H9 (cell line): ENCODE results near the gene HDLBP. TPM values are rescaled to one million over a fixed set of nuclear protein-coding genes. Genes with fewer than 3 reads are reported as not detected.

Experiments used
- DNase-seq: peaks from one replicate; pipeline ENCODE4 v3.0.0-alpha.2; 2017
- H2AFZ ChIP-seq: one replicate; pipeline ENCODE4 v1.6.1; 2013; ENCODE audit warnings: mild to moderate bottlenecking, low read length, control low read depth, moderate library complexity
- H2AK5ac ChIP-seq: 2 replicates; pipeline ENCODE4 v1.6.1; 2013; ENCODE audit warnings: low read length, control low read depth, mixed read lengths; ENCODE audit not compliant: insufficient read length
- H2BK120ac ChIP-seq: one replicate; pipeline ENCODE4 v1.6.1; 2013; ENCODE audit warnings: low read depth, mild to moderate bottlenecking, low read length, control low read depth, inconsistent platforms; ENCODE audit not compliant: poor library complexity, severe bottlenecking
- H2BK12ac ChIP-seq: 2 replicates; pipeline ENCODE4 v1.6.1; 2013; ENCODE audit warnings: low read length, control low read depth, mixed read lengths, low read depth; ENCODE audit not compliant: insufficient read length
- H2BK15ac ChIP-seq: 2 replicates; pipeline ENCODE4 v1.6.1; 2013; ENCODE audit warnings: low read depth, low read length, control low read depth
- H2BK20ac ChIP-seq: one replicate; pipeline ENCODE4 v1.6.1; 2013; ENCODE audit warnings: low read depth, mild to moderate bottlenecking, low read length, control low read depth, inconsistent platforms; ENCODE audit not compliant: poor library complexity, severe bottlenecking
- H2BK5ac ChIP-seq: 2 replicates; pipeline ENCODE4 v1.6.1; 2013; ENCODE audit warnings: low read length, control low read depth, mixed read lengths; ENCODE audit not compliant: insufficient read length
- H3K14ac ChIP-seq: 2 replicates; pipeline ENCODE4 v1.6.1; 2013; ENCODE audit warnings: low read length, control low read depth; ENCODE audit not compliant: insufficient read depth
- H3K18ac ChIP-seq: 2 replicates; pipeline ENCODE4 v1.6.1; 2013; ENCODE audit warnings: low read depth, mild to moderate bottlenecking, mixed read lengths, low read length, control low read depth; ENCODE audit not compliant: insufficient read length
- H3K23ac ChIP-seq: 2 replicates; pipeline ENCODE4 v1.6.1; 2013; ENCODE audit warnings: low read length, control low read depth, mixed read lengths, low read depth; ENCODE audit not compliant: insufficient read length
- H3K23me2 ChIP-seq: 2 replicates; pipeline ENCODE4 v1.6.1; 2013; ENCODE audit warnings: low read depth, mild to moderate bottlenecking, mixed read lengths, low read length, control low read depth; ENCODE audit not compliant: insufficient read length, poor library complexity, severe bottlenecking
- H3K27ac ChIP-seq: 2 replicates; pipeline ENCODE4 v1.5.1; 2013; ENCODE audit warnings: low read length, control low read depth, mixed read lengths, low read depth; ENCODE audit not compliant: insufficient read length
- H3K27me3 ChIP-seq: 2 replicates; pipeline ENCODE4 v1.6.1; 2013; ENCODE audit warnings: low read length, control low read depth, inconsistent platforms; ENCODE audit not compliant: insufficient read depth
- H3K4ac ChIP-seq: 2 replicates; pipeline ENCODE4 v1.6.1; 2013; ENCODE audit warnings: low read depth, mild to moderate bottlenecking, control low read depth, inconsistent platforms, low read length, moderate library complexity
- H3K4me1 ChIP-seq: 2 replicates; pipeline ENCODE4 v1.6.1; 2013; ENCODE audit warnings: low read length, control low read depth, inconsistent platforms; ENCODE audit not compliant: insufficient read depth
- H3K4me2 ChIP-seq: 2 replicates; pipeline ENCODE4 v1.6.1; 2013; ENCODE audit warnings: low read length, control low read depth, mixed read lengths; ENCODE audit not compliant: insufficient read length, insufficient read depth
- H3K56ac ChIP-seq: 2 replicates; pipeline ENCODE4 v1.6.1; 2013; ENCODE audit warnings: low read depth, mild to moderate bottlenecking, mixed read lengths, low read length, control low read depth; ENCODE audit not compliant: insufficient read length
- H3K79me1 ChIP-seq: 2 replicates; pipeline ENCODE4 v1.6.1; 2013; ENCODE audit warnings: low read depth, mild to moderate bottlenecking, moderate library complexity, low read length, control low read depth, inconsistent platforms; ENCODE audit not compliant: insufficient read depth, poor library complexity, severe bottlenecking
- H3K79me2 ChIP-seq: 2 replicates; pipeline ENCODE4 v1.6.1; 2013; ENCODE audit warnings: low read length, control low read depth, inconsistent platforms; ENCODE audit not compliant: insufficient read depth
- H3K9ac ChIP-seq: 2 replicates; pipeline ENCODE4 v1.6.1; 2013; ENCODE audit warnings: low read length, control low read depth, mixed read lengths; ENCODE audit not compliant: insufficient read length; ENCODE audit errors: extremely low read depth
- H3K9me3 ChIP-seq: one replicate; pipeline ENCODE4 v1.6.1; 2013; ENCODE audit warnings: low read depth, low read length, inconsistent platforms; ENCODE audit not compliant: control insufficient read depth
- H3T11ph ChIP-seq: one replicate; pipeline ENCODE4 v1.6.1; 2013; ENCODE audit warnings: mild to moderate bottlenecking, low read length, control low read depth, inconsistent platforms
- H4K20me1 ChIP-seq: one replicate; pipeline ENCODE4 v1.6.1; 2013; ENCODE audit not compliant: control insufficient read depth, insufficient read length, insufficient read depth
- H4K5ac ChIP-seq: 2 replicates; pipeline ENCODE4 v1.6.1; 2013; ENCODE audit warnings: low read depth, mild to moderate bottlenecking, mixed read lengths, low read length, control low read depth; ENCODE audit not compliant: insufficient read length
- H4K8ac ChIP-seq: replicated peaks from 2 replicates; pipeline ENCODE4 v1.6.1; 2013; ENCODE audit warnings: low read length, control low read depth, mixed read lengths, low read depth; ENCODE audit not compliant: insufficient read length
- H4K91ac ChIP-seq: 2 replicates; pipeline ENCODE4 v1.6.1; 2013; ENCODE audit warnings: low read depth, mild to moderate bottlenecking, moderate library complexity, mixed read lengths, low read length, control low read depth; ENCODE audit not compliant: insufficient read length
- H3K27ac Mint-ChIP-seq, 3 experiments: 2 replicates in 2 of 3; 3 replicates in 1 of 3; pipeline ENCODE4 v1.8.0; 2020 to 2021; ENCODE audit warnings: mixed read lengths in 3 of 3, mild to moderate bottlenecking in 1 of 3, moderate library complexity in 1 of 3
- H3K27me3 Mint-ChIP-seq: 2 replicates; pipeline ENCODE4 v1.8.0; 2021; ENCODE audit warnings: low read depth, mild to moderate bottlenecking, moderate library complexity, mixed read lengths
- H3K36me3 Mint-ChIP-seq, 3 experiments: 2 replicates in 2 of 3; 3 replicates in 1 of 3; pipeline ENCODE4 v1.8.0; 2020 to 2021; ENCODE audit warnings: low read depth in 3 of 3, mixed read lengths in 3 of 3; ENCODE audit not compliant: insufficient read depth in 1 of 3
- H3K4me1 Mint-ChIP-seq, 2 experiments: 2 replicates each; pipeline ENCODE4 v1.8.0; 2020; ENCODE audit warnings: mixed read lengths in 2 of 2
- H3K4me3 Mint-ChIP-seq, 2 experiments: 2 replicates in 1 of 2; 3 replicates in 1 of 2; pipeline ENCODE4 v1.8.0; 2020 to 2021; ENCODE audit warnings: mild to moderate bottlenecking in 2 of 2, mixed read lengths in 2 of 2, moderate library complexity in 1 of 2
- H3K9me3 Mint-ChIP-seq, 2 experiments: 2 replicates in 1 of 2; 3 replicates in 1 of 2; pipeline ENCODE4 v1.8.0; 2020; ENCODE audit warnings: mild to moderate bottlenecking in 2 of 2, mixed read lengths in 2 of 2, moderate library complexity in 1 of 2
- CTCF ChIP-seq: fragments of 200-600 bp; sonication (generic); conservative IDR thresholded peaks from 3 replicates; pipeline ENCODE4 v1.8.0; 2021; ENCODE audit warnings: antibody characterized with exemption, mild to moderate bottlenecking
- WGBS: extraction: QIAGEN DNeasy Blood & Tissue Kit; methylation state at CpG from one replicate; pipeline ENCODE4 v1.1.7; 2013; ENCODE audit warnings: missing lambda C conversion rate, low lambda C conversion rate, mixed read lengths; ENCODE audit not compliant: insufficient read length; ENCODE audit errors: extremely low coverage; 5-methylcytosine and 5-hydroxymethylcytosine counted together
- total RNA-seq: library from RNA; stranded (reverse); gene quantifications from 2 replicates; pipeline ENCODE4 v1.2.1, GENCODE V29; 2021

Gene HDLBP
- total RNA-seq, 1 experiment from 2014 or later, result 364 TPM

GRCh38 chr2:241330616-241330981 lies 15.1 kb upstream of the HDLBP start:
- peak overlapping the region in 1 of 3 experiments; percentile 34; a peak in 2 of 7 replicates for H3K27ac Mint-ChIP-seq

More at GRCh38 chr2:241330616-241330981, 15.1 kb upstream of the HDLBP start:
- no peaks in the 10 kb centered on the region for H3K9me3 Mint-ChIP-seq
- no peak overlapping the region for H3K4ac ChIP-seq
- H3K9me3 ChIP-seq, result no peaks in the 10 kb centered on the region
- WGBS, result no CpG with 5 or more reads among the region's 4 CpGs
- H3T11ph ChIP-seq, result no peak overlapping the region
- no peaks in the 10 kb centered on the region for H3K27me3 Mint-ChIP-seq
- no peak overlapping the region for H4K5ac ChIP-seq
- H3K27me3 ChIP-seq, result no peaks in the 10 kb centered on the region
- no peak overlapping the region for H3K4me2 ChIP-seq
- no peak for TF ChIP-seq CTCF
- peaks cover 2 to 3% of the 10 kb centered on the region in 2 experiments for H3K4me1 Mint-ChIP-seq
- H3K79me2 ChIP-seq, result peaks cover 3% of the 10 kb centered on the region; the same call in 1 of the 2 replicates
- no peak overlapping the region for H3K27ac ChIP-seq
- H3K23ac ChIP-seq, result no peak overlapping the region
- H3K4me1 ChIP-seq, result no peaks in the 10 kb centered on the region
- no peak overlapping the region for H3K4me3 Mint-ChIP-seq
- no peak for DNase-seq
- H3K23me2 ChIP-seq, result no peaks in the 10 kb centered on the region
- no peak overlapping the region for H3K56ac ChIP-seq
- H2BK12ac ChIP-seq, result no peak overlapping the region
- H2BK120ac ChIP-seq, result no peak overlapping the region
- no peak overlapping the region for H4K91ac ChIP-seq
- H3K9ac ChIP-seq, result no peak overlapping the region
- H2AFZ ChIP-seq, result no peak overlapping the region
- H4K20me1 ChIP-seq, result no peaks in the 10 kb centered on the region
- H2BK20ac ChIP-seq, result no peak overlapping the region
- peaks cover 6% of the 10 kb centered on the region for H3K79me1 ChIP-seq
- no peak overlapping the region for H2AK5ac ChIP-seq
- H3K36me3 Mint-ChIP-seq, result peaks cover 24 to 82% (median 66%) of the 10 kb centered on the region in 3 experiments; a peak in 6 of 7 replicates
- H3K18ac ChIP-seq, result no peak overlapping the region
- H3K14ac ChIP-seq, result no peak overlapping the region
- H2BK15ac ChIP-seq, result no peak overlapping the region
- no peak overlapping the region for H2BK5ac ChIP-seq
- no peak overlapping the region for H4K8ac ChIP-seq
